ENCODE measurements around the gene KIN.

The KIN gene

GRCh38 chr10:7795605-7796004, 7.8 kb upstream of the KIN start:
- TF ChIP-seq CTCF (conservative IDR thresholded peaks at IDR 0.05; ENCODE audit: low read length), result no peak
- no peak for DNase-seq (ENCODE audit: low read depth)
- no peak overlapping the region for H3K4me3 ChIP-seq (ENCODE audit: low read length)

GRCh38 chr10:7794251-7795026, 6.6 kb upstream of the KIN start:
- DNase-seq (ENCODE audit: low read depth), result no peak
- no peak overlapping the region for H3K4me3 ChIP-seq (ENCODE audit: low read length)
- no peak for TF ChIP-seq CTCF (conservative IDR thresholded peaks at IDR 0.05; ENCODE audit: low read length)

- no peak for DNase-seq (ENCODE audit: low read depth)
- TF ChIP-seq CTCF (conservative IDR thresholded peaks at IDR 0.05; ENCODE audit: low read length), result no peak
- no peak overlapping the region for H3K4me3 ChIP-seq (ENCODE audit: low read length)
Observed at GRCh38 chr10:7792541-7792940, 4.7 kb upstream of the KIN start.

GRCh38 chr10:7789390-7789789, 1.6 kb upstream of the KIN start:
- peak overlapping the region; percentile 99 for H3K4me3 ChIP-seq (ENCODE audit: low read length)
- DNase-seq (ENCODE audit: low read depth), result peak; percentile 12
- no peak for TF ChIP-seq CTCF (conservative IDR thresholded peaks at IDR 0.05; ENCODE audit: low read length)

- H3K4me3 ChIP-seq (ENCODE audit: low read length), result peak overlapping the region; percentile 99
- DNase-seq (ENCODE audit: low read depth), result no peak
- TF ChIP-seq CTCF (conservative IDR thresholded peaks at IDR 0.05; ENCODE audit: low read length), result no peak
Observed at GRCh38 chr10:7788639-7789286, 970 bp upstream of the KIN start.

GRCh38 chr10:7787150-7787856, 490 bp downstream of the KIN start:
- no peak for TF ChIP-seq CTCF (conservative IDR thresholded peaks at IDR 0.05; ENCODE audit: low read length)
- peak; percentile 17 for DNase-seq (ENCODE audit: low read depth)
- H3K4me3 ChIP-seq (ENCODE audit: low read length), result peak overlapping the region; percentile 99
